Measurements from ENCODE around the gene MYL3. TPM values are rescaled to one million over a fixed set of nuclear protein-coding genes. Genes with fewer than 3 reads are reported as not detected.

The MYL3 gene
- polyA plus RNA-seq, 2 of the 4 experiments (the other 2 are of a cell fraction) = 0.25 TPM; not detected in 1

GRCh38 chr3:46900356-46900755, 37.1 kb upstream of the MYL3 start:
- Histone ChIP-seq H3K27ac (no peak overlapping the region), H3K4me3 (no peak overlapping the region), H3K4me1 (no peaks in the 10 kb centered on the region), H3K9me3 (no peaks in the 10 kb centered on the region), H3K4me2 (no peak overlapping the region)
- FAIRE-seq = no peak
- no peak for ATAC-seq
- 100% methylated on average over 1 of the region's 6 CpGs for WGBS (ENCODE audit: missing lambda C conversion rate)
- DNase-seq (ENCODE audit: low read depth in 1 of 2, low spot score in 1 of 2) = no peak
- ChIA-PET POLR2A (no interaction called here), CTCF (interaction anchor here (0.5 to 2.4 kb wide), 8 partner anchors 9 to 411 kb away, joined by 3 to 20 read pairs (median 4); no protein-coding TSS in a partner anchor)
- no peak for TF ChIP-seq JUNB (IDR thresholded peaks at IDR 0.05)
- TF ChIP-seq ZC3H11A (IDR thresholded peaks at IDR 0.05) = no peak
- TF ChIP-seq FOSL2 (IDR thresholded peaks at IDR 0.05) = no peak
- no peak for TF ChIP-seq FOSL2 (CRISPR knock-in tag; IDR thresholded peaks at IDR 0.05)
- no peak for TF ChIP-seq KDM5A (IDR thresholded peaks at IDR 0.05)
- TF ChIP-seq TP53 (CRISPR knock-in tag; IDR thresholded peaks at IDR 0.05) = no peak
- TF ChIP-seq POLR2A (IDR thresholded peaks at IDR 0.05; ENCODE audit: low read length) = no peak
- TF ChIP-seq E2F6 (IDR thresholded peaks at IDR 0.05; ENCODE audit: borderline replicate concordance, low read depth) = no peak

GRCh38 chr3:46900007-46900292, 36.7 kb upstream of the MYL3 start:
- Histone ChIP-seq H3K4me2 (no peak overlapping the region), H3K4me1 (no peaks in the 10 kb centered on the region), H3K27ac (no peak overlapping the region), H3K9me3 (no peaks in the 10 kb centered on the region), H3K4me3 (no peak overlapping the region)
- no peak for DNase-seq (ENCODE audit: low read depth in 1 of 2, low spot score in 1 of 2)
- FAIRE-seq = no peak
- WGBS (ENCODE audit: missing lambda C conversion rate) = 67% methylated on average over 1 of the region's 5 CpGs
- ChIA-PET POLR2A (no interaction called here), CTCF (interaction anchor here (1.0 to 2.4 kb wide), 3 partner anchors 9 to 59 kb away, joined by 3 to 20 read pairs (median 4); no protein-coding TSS in a partner anchor)
- no peak for ATAC-seq
- no peak for TF ChIP-seq BHLHE40 (IDR thresholded peaks at IDR 0.05; ENCODE audit: low read depth, low read length)
- no peak for TF ChIP-seq RCOR1 (IDR thresholded peaks at IDR 0.05; ENCODE audit: low read depth, low read length)
- no peak for TF ChIP-seq USF2 (IDR thresholded peaks at IDR 0.05)
- TF ChIP-seq E2F6 (IDR thresholded peaks at IDR 0.05; ENCODE audit: borderline replicate concordance, low read depth) = no peak
- TF ChIP-seq JUN (IDR thresholded peaks at IDR 0.05) = no peak
- no peak for TF ChIP-seq CTCF (IDR thresholded peaks at IDR 0.05)
- no peak for TF ChIP-seq POLR2A (IDR thresholded peaks at IDR 0.05; ENCODE audit: low read length)
- TF ChIP-seq POLR2AphosphoS2 (conservative IDR thresholded peaks at IDR 0.05; ENCODE audit: low read length) = no peak
- no peak for TF ChIP-seq RAD21 (conservative IDR thresholded peaks at IDR 0.05 in 1 of 2, IDR thresholded peaks at IDR 0.05 in 1 of 2)
- TF ChIP-seq FOSB (CRISPR knock-in tag; IDR thresholded peaks at IDR 0.05) = no peak
- no peak for TF ChIP-seq FOSL2 (IDR thresholded peaks at IDR 0.05)
- no peak for TF ChIP-seq FOSL2 (CRISPR knock-in tag; IDR thresholded peaks at IDR 0.05)
- no peak for TF ChIP-seq ZNF302 (CRISPR knock-in tag; IDR thresholded peaks at IDR 0.05)

- POLR2A ChIA-PET = no interaction called here
- Histone ChIP-seq H3K9me3 (no peaks in the 10 kb centered on the region), H3K4me3 (no peak overlapping the region), H3K4me2 (no peak overlapping the region), H3K27ac (no peak overlapping the region), H3K4me1 (no peaks in the 10 kb centered on the region)
- TF ChIP-seq ZFP36 (IDR thresholded peaks at IDR 0.05; ENCODE audit: borderline replicate concordance, partially characterized antibody) (no peak), USF2 (IDR thresholded peaks at IDR 0.05) (no peak), MAFK (IDR thresholded peaks at IDR 0.05; ENCODE audit: partially characterized antibody) (no peak), HES2 (IDR thresholded peaks at IDR 0.05) (no peak), HOXB13 (CRISPR knock-in tag; IDR thresholded peaks at IDR 0.05; ENCODE audit: low read depth) (no peak), RARB (CRISPR knock-in tag; IDR thresholded peaks at IDR 0.05) (no peak)
- 94% methylated on average over 10 of the region's 22 CpGs for WGBS (ENCODE audit: missing lambda C conversion rate)
- no peak for DNase-seq (ENCODE audit: low read depth in 1 of 2, low spot score in 1 of 2)
- ATAC-seq = no peak
- FAIRE-seq = no peak
- CTCF ChIA-PET = interaction anchor here (1.0 to 2.4 kb wide), 3 partner anchors 10 to 32 kb away, joined by 4 to 20 read pairs (median 6); no protein-coding TSS in a partner anchor
Measured at GRCh38 chr3:46899151-46900006, 36.1 kb upstream of the MYL3 start.

Measured in A549 (cell line).